ENCODE data around the gene RTKN. TPM values are rescaled to one million over a fixed set of nuclear protein-coding genes. Genes with fewer than 3 reads are reported as not detected.
A peak's percentile ranks its signal among the peaks of the same experiment; 100 is the strongest.
"Not testable (repeated sequence)": the region's sequence is repeated elsewhere in the genome, so short reads cannot be mapped to it uniquely, and the experiment has no call there.

The RTKN gene
- total and polyA plus RNA-seq, 2 of the 13 experiments (the other 11 are each of a cell fraction or from before 2014, with no cell fraction given) = 159 to 166 TPM

GRCh38 chr2:74471332-74472065, 29.8 kb upstream of the RTKN start (continued):
- 0 out of 2 replicates have a peak, but pooled peaks have one; percentile 28 for TF ChIP-seq NFIC (IDR thresholded peaks at IDR 0.05; ENCODE audit: low read length)

DNA sequence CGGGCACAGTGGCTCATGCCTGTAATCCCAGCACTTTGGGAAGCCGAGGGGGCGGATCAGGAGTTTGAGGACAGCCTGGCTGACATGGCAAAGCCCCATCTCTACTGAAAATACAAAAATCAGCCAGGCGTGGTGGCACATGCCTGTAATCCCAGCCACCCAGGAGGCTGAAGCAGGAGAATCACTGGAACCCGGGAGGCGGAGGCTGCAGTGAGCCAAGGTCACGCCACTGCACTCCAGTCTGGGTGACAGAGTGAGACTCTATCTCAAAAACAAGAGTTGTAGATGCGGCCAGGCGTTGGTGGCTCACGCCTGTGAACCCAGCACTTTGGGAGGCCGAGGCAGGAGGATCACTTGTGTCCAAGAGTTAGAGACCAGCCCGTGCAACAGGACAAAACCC, 29.0 kb upstream of the RTKN start:
- H3K4me1 ChIP-seq (ENCODE audit: insufficient read depth, low read length) = peaks cover 53% of the 10 kb centered on the region
- peak overlapping the region in 1 of 3 experiments; percentile 91; a peak in 1 of 6 replicates for H3K4me3 ChIP-seq (replicated peaks in 1 of 3; ENCODE audit: insufficient read depth in 1 of 3, low read depth in 2 of 3, low read length in 3 of 3)
- ATAC-seq; BruUV-seq (replicated peaks); H4K20me1 ChIP-seq (ENCODE audit: insufficient read depth, low read length); FAIRE-seq; H2AFZ ChIP-seq (ENCODE audit: low read length); H3K79me2 ChIP-seq (ENCODE audit: insufficient read depth, low read length); H3K27me3 ChIP-seq (ENCODE audit: control insufficient read depth in 1 of 2, insufficient read depth in 2 of 2, low read length in 2 of 2); in situ Hi-C loops (cut with HindIII; ENCODE audit: extremely low pct_ligation_motif_present, low pct_unique_long_range_greater_than_20kb); intact Hi-C loops (cut with micrococcal nuclease; ENCODE audit: unreplicated experiment); H3K27ac ChIP-seq (ENCODE audit: extremely low read length, insufficient read depth, low read length); H3K9me3 ChIP-seq (ENCODE audit: low read length); H3K4me2 ChIP-seq (ENCODE audit: low read depth, low read length); CTCF ChIA-PET (ENCODE audit: low intra/inter-chr PET ratio, low total read pairs); DNase-seq (ENCODE audit: low spot score): not testable (repeated sequence)
- 94% methylated on average over 12 of the region's 12 CpGs for WGBS (ENCODE audit: low lambda C conversion rate)
- 0 out of 2 replicates have a peak overlapping the region, but pooled peaks have one; percentile 18 for H3K9ac ChIP-seq (ENCODE audit: insufficient read depth, low read depth, low read length)
- H3K36me3 ChIP-seq (replicated peaks in 1 of 2; ENCODE audit: control insufficient read depth in 1 of 2, insufficient read depth in 2 of 2, low read length in 2 of 2) = peaks cover 7 to 15% of the 10 kb centered on the region in 2 experiments
- POLR2A ChIA-PET = interaction anchor here (0.7 to 20.6 kb wide), 13 partner anchors 9 to 292 kb away, joined by 3 to 795 read pairs (median 11); partner anchors contain the start of genes AUP1, CCDC142, DQX1 and HTRA2
- 0 out of 2 replicates have a peak, but pooled peaks have one; percentile 20 for TF ChIP-seq NFKB2 (CRISPR knock-in tag; IDR thresholded peaks at IDR 0.05; ENCODE audit: borderline replicate concordance)
- peak; percentile 37; the same call in 1 of the 2 replicates for TF ChIP-seq ZNF574 (CRISPR knock-in tag; IDR thresholded peaks at IDR 0.05)
- TF ChIP-seq ZNF850 (CRISPR knock-in tag; conservative IDR thresholded peaks at IDR 0.05) = 0 out of 2 replicates have a peak, but pooled peaks have one; percentile 14
- peak; percentile 64; the same call in 1 of the 2 replicates for TF ChIP-seq ZBTB3 (CRISPR knock-in tag; IDR thresholded peaks at IDR 0.05; ENCODE audit: borderline replicate concordance, low read depth)
- peak; percentile 52 for TF ChIP-seq AGO2 (optimal IDR thresholded peaks at IDR 0.05; ENCODE audit: low read depth, low read length)
- TF ChIP-seq, protein P1, sequence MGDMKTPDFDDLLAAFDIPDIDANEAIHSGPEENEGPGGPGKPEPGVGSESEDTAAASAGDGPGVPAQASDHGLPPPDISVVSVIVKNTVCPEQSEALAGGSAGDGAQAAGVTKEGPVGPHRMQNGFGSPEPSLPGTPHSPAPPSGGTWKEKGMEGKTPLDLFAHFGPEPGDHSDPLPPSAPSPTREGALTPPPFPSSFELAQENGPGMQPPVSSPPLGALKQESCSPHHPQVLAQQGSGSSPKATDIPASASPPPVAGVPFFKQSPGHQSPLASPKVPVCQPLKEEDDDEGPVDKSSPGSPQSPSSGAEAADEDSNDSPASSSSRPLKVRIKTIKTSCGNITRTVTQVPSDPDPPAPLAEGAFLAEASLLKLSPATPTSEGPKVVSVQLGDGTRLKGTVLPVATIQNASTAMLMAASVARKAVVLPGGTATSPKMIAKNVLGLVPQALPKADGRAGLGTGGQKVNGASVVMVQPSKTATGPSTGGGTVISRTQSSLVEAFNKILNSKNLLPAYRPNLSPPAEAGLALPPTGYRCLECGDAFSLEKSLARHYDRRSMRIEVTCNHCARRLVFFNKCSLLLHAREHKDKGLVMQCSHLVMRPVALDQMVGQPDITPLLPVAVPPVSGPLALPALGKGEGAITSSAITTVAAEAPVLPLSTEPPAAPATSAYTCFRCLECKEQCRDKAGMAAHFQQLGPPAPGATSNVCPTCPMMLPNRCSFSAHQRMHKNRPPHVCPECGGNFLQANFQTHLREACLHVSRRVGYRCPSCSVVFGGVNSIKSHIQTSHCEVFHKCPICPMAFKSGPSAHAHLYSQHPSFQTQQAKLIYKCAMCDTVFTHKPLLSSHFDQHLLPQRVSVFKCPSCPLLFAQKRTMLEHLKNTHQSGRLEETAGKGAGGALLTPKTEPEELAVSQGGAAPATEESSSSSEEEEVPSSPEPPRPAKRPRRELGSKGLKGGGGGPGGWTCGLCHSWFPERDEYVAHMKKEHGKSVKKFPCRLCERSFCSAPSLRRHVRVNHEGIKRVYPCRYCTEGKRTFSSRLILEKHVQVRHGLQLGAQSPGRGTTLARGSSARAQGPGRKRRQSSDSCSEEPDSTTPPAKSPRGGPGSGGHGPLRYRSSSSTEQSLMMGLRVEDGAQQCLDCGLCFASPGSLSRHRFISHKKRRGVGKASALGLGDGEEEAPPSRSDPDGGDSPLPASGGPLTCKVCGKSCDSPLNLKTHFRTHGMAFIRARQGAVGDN (CRISPR knock-in tag; IDR thresholded peaks at IDR 0.05) = peak; percentile 36; the same call in 1 of the 2 replicates
- peak; percentile 97 for TF ChIP-seq ZNF770 (CRISPR knock-in tag; IDR thresholded peaks at IDR 0.05)
- TF ChIP-seq, protein P2, sequence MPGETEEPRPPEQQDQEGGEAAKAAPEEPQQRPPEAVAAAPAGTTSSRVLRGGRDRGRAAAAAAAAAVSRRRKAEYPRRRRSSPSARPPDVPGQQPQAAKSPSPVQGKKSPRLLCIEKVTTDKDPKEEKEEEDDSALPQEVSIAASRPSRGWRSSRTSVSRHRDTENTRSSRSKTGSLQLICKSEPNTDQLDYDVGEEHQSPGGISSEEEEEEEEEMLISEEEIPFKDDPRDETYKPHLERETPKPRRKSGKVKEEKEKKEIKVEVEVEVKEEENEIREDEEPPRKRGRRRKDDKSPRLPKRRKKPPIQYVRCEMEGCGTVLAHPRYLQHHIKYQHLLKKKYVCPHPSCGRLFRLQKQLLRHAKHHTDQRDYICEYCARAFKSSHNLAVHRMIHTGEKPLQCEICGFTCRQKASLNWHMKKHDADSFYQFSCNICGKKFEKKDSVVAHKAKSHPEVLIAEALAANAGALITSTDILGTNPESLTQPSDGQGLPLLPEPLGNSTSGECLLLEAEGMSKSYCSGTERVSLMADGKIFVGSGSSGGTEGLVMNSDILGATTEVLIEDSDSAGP (CRISPR knock-in tag; IDR thresholded peaks at IDR 0.05; ENCODE audit: borderline replicate concordance) = 0 out of 2 replicates have a peak, but pooled peaks have one; percentile 22
